HTR-8/SVneo (cell line): ENCODE measurements around the gene MTARC2.

Experiments
- DNase-seq: peaks from one replicate; pipeline ENCODE4 v3.0.0; 2011; ENCODE audit warnings: low spot score, mixed read lengths; ENCODE audit not compliant: insufficient read length
- FAIRE-seq: peaks from 2 replicates; lab custom pipeline; 2011; peaks lifted over from hg19 to GRCh38; lab: Jason Lieb, UNC

Gene MTARC2

GRCh38 chr1:220796530-220796929, 48.4 kb downstream of the MTARC2 start:
- peak; percentile 16 for FAIRE-seq

GRCh38 chr1:220797044-220797443, 48.9 kb downstream of the MTARC2 start:
- DNase-seq, result no peak
- FAIRE-seq, result no peak

More at GRCh38 chr1:220796530-220796929, 48.4 kb downstream of the MTARC2 start:
- DNase-seq, result no peak

GRCh38 chr1:220797553-220797952, 49.4 kb downstream of the MTARC2 start:
- FAIRE-seq (no peak), DNase-seq (no peak)

- no peak for DNase-seq
- FAIRE-seq, result no peak
These were observed 50.2 kb downstream of the MTARC2 start for GRCh38 chr1:220798338-220798737.

- no peak for DNase-seq
These were observed 52.1 kb downstream of the MTARC2 start for GRCh38 chr1:220800262-220800661.

GRCh38 chr1:220803401-220804201, 55.5 kb downstream of the MTARC2 start:
- FAIRE-seq, result no peak
- DNase-seq, result no peak

More at GRCh38 chr1:220800262-220800661, 52.1 kb downstream of the MTARC2 start:
- FAIRE-seq, result no peak

GRCh38 chr1:220804202-220804586, 56.1 kb downstream of the MTARC2 start:
- FAIRE-seq (no peak), DNase-seq (no peak)

- peak; percentile 26 for FAIRE-seq
- DNase-seq, result no peak
These were observed 58.3 kb downstream of the MTARC2 start for GRCh38 chr1:220806408-220806807.

- no peak for DNase-seq
These were observed 59.6 kb downstream of the MTARC2 start for GRCh38 chr1:220807726-220808125.

GRCh38 chr1:220808345-220809186, 60.4 kb downstream of the MTARC2 start:
- DNase-seq, result peak; percentile 82
- peak; percentile 77 for FAIRE-seq

More at GRCh38 chr1:220807726-220808125, 59.6 kb downstream of the MTARC2 start:
- FAIRE-seq, result no peak

GRCh38 chr1:220809187-220809550, 61.0 kb downstream of the MTARC2 start:
- no peak for FAIRE-seq
- no peak for DNase-seq

GRCh38 chr1:220809704-220810103, 61.6 kb downstream of the MTARC2 start:
- FAIRE-seq, result no peak
- DNase-seq, result no peak

GRCh38 chr1:220810179-220810653, 62.1 kb downstream of the MTARC2 start:
- peak; percentile 79 for DNase-seq
- no peak for FAIRE-seq

GRCh38 chr1:220810963-220811362, 62.8 kb downstream of the MTARC2 start:
- FAIRE-seq (no peak), DNase-seq (no peak)

GRCh38 chr1:220811695-220812094, 63.6 kb downstream of the MTARC2 start:
- DNase-seq, result no peak
- no peak for FAIRE-seq

- DNase-seq (no peak), FAIRE-seq (no peak)
These were observed 64.2 kb downstream of the MTARC2 start for GRCh38 chr1:220812308-220812707.

GRCh38 chr1:220813013-220813412, 64.9 kb downstream of the MTARC2 start:
- FAIRE-seq (no peak), DNase-seq (no peak)

GRCh38 chr1:220815409-220815808, 67.3 kb downstream of the MTARC2 start:
- FAIRE-seq (no peak), DNase-seq (no peak)

- DNase-seq (no peak), FAIRE-seq (no peak)
These were observed 69.8 kb downstream of the MTARC2 start for GRCh38 chr1:220817907-220818306.

GRCh38 chr1:220818421-220819173, 70.5 kb downstream of the MTARC2 start:
- peak; percentile 72 for DNase-seq
- peak; percentile 67 for FAIRE-seq
